NCI-H2081 (cell line): ENCODE results near the gene CCDC141.
"Not testable (repeated sequence)": the region's sequence is repeated elsewhere in the genome, so short reads cannot be mapped to it uniquely, and the experiment has no call there.

Experiments used
- DNase-seq, 2 experiments: peaks; one replicate each; lab custom pipeline; 2025; lab: John Stamatoyannopoulos, UW

CCDC141 gene, protein sequence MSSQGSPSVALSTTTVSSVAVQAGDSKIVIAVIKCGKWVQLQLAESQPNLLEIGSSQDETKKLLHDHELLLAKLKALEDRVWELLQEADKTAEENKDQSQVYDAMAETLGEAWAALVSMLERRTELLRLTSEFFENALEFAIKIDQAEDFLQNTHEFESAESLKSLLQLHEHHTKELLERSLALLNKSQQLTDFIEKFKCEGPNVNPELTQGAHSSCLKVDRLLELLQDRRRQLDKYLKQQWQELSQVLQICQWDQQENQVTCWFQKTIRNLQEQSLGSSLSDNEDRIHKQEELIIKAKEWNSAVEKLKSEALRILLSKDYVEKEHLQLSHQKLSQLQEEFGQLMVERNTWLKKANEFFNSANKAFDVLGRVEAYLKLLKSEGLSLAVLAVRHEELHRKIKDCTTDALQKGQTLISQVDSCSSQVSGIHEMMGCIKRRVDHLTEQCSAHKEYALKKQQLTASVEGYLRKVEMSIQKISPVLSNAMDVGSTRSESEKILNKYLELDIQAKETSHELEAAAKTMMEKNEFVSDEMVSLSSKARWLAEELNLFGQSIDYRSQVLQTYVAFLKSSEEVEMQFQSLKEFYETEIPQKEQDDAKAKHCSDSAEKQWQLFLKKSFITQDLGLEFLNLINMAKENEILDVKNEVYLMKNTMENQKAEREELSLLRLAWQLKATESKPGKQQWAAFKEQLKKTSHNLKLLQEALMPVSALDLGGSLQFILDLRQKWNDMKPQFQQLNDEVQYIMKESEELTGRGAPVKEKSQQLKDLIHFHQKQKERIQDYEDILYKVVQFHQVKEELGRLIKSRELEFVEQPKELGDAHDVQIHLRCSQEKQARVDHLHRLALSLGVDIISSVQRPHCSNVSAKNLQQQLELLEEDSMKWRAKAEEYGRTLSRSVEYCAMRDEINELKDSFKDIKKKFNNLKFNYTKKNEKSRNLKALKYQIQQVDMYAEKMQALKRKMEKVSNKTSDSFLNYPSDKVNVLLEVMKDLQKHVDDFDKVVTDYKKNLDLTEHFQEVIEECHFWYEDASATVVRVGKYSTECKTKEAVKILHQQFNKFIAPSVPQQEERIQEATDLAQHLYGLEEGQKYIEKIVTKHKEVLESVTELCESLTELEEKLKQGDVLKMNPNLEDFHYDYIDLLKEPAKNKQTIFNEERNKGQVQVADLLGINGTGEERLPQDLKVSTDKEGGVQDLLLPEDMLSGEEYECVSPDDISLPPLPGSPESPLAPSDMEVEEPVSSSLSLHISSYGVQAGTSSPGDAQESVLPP (N-terminal part only)

GRCh38 chr2:179049546-179050311, at the start of gene CCDC141:
Gene CCDC141, minus strand, starts transcription at chr2:179050137. Its CDS starts 196 bp downstream, at chr2:179049941.
- no peak for DNase-seq

- DNase-seq: no peak
These were observed 48.2 kb upstream of the CCDC141 start for GRCh38 chr2:179098080-179098689.

DNA sequence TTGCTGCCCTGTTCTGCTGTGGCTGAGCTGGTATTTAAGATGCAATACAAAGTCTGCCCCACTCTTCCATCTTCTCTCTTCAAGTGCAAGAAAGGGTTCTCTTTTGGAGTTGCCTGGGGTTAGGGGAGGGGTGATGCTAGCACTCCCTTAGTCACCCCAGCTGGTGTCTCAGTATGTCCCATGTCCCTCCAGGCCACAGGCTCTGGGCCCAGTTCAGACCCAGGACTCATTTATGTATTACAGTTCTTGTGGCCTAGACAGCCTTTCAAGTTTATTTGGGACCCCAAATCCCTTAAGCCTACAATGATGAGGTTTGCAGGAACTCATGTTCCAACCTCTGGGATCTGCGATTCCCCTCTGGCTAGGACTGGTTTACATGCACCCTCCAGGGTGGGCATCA, 47.2 kb upstream of the CCDC141 start:
- DNase-seq: no peak

DNA sequence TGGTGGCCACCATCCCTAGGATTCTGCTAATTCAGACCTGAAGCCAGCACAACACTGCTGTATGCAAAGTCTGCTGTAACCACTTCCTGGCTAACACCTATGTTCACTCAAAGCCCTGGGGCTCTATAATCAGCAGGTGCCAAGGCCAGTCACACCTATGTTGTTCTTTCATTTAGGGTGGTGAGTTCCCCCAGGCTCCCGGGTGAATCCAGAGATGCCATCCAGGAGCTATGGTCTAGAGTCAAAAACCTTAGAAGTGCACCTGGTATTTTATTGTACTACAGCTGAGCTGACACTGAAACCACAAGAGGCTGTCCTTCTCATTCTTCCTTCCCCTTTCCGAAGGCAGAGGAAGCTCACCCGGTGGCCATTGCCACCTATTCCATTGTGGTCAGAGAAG, 46.2 kb upstream of the CCDC141 start:
- peak; percentile 36 to 57 for DNase-seq

DNA sequence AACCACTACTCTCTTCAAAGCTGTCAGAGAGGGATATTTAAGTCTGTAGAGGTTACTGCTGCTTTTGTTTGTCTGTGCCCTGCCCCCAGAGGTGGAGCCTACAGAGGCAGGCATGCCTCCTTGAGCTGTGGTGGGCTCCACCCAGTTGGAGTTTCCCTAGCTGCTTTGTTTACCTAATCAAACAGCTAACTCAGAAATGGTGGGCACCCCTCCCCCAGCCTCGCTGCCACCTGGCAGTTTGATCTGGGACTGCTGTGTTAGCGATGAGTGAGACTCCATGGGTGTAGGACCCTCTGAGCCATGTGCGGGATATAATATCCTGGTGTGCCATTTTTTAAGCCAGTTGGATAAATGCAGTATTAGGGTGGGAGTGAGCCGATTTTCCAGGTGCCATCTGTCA, 43.0 kb upstream of the CCDC141 start:
- not testable (repeated sequence) for DNase-seq

DNA sequence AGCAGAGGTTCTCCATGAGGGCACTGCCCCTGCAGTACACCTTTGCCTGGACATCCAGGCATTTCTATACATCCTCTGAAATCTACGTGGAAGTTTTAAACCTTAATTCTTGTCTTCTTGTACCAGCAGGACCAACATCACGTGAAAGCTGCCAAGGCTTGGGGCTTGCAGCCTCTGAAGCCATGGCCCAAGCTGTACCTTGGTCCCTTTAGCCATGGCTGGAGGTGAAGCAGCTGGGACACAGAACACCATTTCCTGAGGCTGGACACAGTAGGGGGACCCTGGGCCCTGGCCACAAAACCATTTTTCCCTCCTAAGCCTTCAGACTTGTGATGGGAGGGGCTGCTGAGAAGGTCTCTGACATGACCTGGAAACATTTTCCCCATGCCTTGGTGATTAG, 32.8 kb upstream of the CCDC141 start:
- DNase-seq: no peak

DNA sequence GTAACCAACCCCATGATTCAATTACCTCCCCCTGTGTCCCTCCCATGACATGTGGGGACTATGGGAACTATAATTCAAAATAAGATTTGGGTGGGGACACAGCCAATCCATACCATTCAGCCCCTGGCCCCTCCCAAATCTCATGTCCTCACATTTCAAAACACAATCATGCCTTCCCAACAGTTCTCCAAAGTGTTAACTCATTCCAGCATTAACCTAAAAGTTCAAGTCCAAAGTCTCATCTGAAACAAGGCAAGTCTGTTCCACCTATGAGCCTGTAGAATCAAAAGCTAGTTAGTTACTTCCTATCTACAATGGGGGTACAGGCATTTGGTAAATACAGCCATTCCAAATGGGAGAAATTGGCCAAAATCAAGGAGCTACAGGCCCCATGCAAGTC, 32.0 kb upstream of the CCDC141 start:
- DNase-seq: no peak

- DNase-seq: no peak
These were observed 22.6 kb upstream of the CCDC141 start for GRCh38 chr2:179072527-179072926.

- DNase-seq: no peak
These were observed 21.9 kb upstream of the CCDC141 start for GRCh38 chr2:179071810-179072355.

DNA sequence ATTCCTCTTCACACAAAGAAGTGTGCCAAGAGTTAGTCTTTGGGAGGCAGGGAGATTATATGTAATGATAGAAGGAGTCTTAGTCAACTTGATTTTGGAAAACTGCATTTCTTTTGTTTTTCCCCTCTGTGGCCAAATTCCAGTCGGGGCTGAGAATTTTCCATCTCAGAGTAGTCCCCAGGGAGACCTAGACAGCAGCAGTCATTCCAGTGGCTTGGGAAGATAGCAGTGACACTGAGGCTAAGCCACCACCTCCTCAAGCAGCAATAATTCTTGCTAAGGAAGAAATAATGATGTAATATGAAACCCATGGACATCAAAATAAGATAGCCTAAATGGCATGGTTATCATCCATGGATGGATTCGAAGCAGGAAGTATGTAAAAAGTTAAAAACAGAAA, 21.0 kb upstream of the CCDC141 start:
- no peak for DNase-seq

- DNase-seq: no peak
These were observed 19.7 kb upstream of the CCDC141 start for GRCh38 chr2:179069685-179070084.

DNA sequence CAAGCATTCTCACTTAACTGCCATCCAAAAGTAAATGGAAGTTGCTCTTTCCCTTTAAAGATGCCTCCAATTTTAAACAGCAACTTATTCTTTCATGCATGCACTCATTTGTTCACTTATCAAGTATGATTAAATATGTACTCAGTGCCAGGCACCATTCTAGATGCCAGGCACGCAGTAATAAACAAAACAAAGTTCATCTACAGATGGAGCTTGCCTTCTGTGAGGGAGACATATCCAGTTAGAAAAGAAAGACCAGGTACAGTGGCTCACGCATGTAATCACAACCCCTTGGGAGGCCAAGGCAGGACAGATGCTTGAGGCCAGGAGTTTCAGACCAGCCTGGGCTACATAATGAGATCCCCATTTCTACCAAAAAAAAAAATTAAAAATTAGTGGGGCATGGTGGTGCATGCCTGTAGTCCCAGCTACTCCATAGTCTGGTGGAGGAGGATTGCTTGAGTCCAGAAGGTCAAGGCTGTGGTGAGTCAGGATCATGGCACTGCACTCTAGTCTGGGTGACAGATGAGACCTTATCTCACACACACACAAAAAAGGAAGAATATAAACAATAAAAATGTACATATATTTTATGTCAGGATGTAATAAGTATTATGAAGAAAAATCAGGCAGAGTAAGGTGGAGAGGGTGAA, 19.2 kb upstream of the CCDC141 start:
- DNase-seq: no peak

GRCh38 chr2:179059026-179059700, 9.2 kb upstream of the CCDC141 start:
- DNase-seq: no peak

- no peak for DNase-seq
These were observed 7.8 kb upstream of the CCDC141 start for GRCh38 chr2:179057737-179058136.

GRCh38 chr2:179053568-179053967, 3.6 kb upstream of the CCDC141 start:
- not testable (repeated sequence) for DNase-seq

DNA sequence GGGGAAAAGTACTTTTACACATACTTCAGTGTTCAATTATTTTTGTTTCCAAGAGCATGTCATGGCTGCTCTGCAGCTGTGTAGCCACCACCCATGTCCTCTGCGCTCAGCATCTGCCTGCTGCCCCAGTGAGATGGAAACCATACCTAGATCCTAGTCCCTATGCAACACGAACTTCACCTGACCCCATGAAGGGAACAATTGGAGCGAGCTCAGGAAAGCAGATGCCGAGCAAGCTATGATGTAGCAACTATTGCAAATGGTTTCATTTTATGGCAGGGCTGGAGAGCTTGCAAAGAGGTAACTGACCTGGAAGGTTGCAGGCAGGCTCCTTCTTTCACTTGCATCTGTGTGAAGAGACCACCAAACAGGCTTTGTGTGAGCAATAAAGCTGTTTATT, 1.3 kb upstream of the CCDC141 start:
- DNase-seq: no peak

- DNase-seq: no peak
These were observed 818 bp upstream of the CCDC141 start for GRCh38 chr2:179050755-179051154.

DNA sequence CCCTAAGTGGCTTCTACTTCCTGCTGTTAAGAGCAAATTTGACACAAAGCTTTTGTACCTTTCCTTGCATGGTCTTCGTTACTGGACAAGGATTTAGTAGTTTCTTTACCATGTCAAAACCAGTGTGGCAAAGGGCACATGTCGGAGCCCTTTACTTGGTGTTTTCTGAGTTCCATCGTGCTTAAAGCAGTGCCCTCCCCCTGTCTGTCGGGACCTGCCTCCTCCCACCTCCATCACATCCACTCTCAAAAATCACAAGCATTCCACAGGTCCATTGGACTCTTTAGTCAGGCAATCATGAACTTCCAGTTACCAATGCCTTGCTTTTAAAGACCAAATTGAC, 763 bp downstream of the CCDC141 start:
- DNase-seq: peak in 1 of 2 experiments; percentile 26

- DNase-seq: no peak
These were observed 1.8 kb downstream of the CCDC141 start for GRCh38 chr2:179048099-179048498.

DNA sequence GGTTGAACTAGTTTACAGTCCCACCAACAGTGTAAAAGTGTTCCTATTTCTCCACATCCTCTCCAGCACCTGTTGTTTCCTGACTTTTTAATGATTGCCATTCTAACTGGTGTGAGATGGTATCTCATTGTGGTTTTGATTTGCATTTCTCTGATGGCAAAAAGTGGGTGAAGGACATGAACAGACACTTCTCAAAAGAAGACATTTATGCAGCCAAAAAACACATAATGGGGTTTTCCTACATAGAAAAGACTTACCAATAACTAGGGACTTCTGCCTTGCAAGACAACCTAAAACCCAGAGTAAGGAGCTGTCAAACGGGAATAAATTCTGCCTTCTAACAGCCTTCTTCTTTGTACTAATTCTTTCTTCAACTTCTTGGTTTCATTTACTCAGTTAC, 4.3 kb downstream of the CCDC141 start:
- DNase-seq: not testable (repeated sequence)
